Inflammatory macrophage treated with lipopolysaccharide for 1 hour (primary cell): Measurements from ENCODE around the gene MYO7A.
A peak's percentile ranks its signal among the peaks of the same experiment; 100 is the strongest.
"Not testable (repeated sequence)": the region's sequence is repeated elsewhere in the genome, so short reads cannot be mapped to it uniquely, and the experiment has no call there.

ENCODE experiments used
- DNase-seq, 2 donors: peaks; one replicate each; pipeline ENCODE4 v3.0.0-alpha.2; 2020 to 2022

MYO7A gene

GRCh38 chr11:77093056-77093891 lies 34.8 kb upstream of the MYO7A start:
- no peak for DNase-seq

GRCh38 chr11:77093987-77094840 lies 33.8 kb upstream of the MYO7A start:
- DNase-seq = no peak

GRCh38 chr11:77094841-77095365 lies 33.1 kb upstream of the MYO7A start:
- no peak for DNase-seq

GRCh38 chr11:77095551-77096490 lies 32.2 kb upstream of the MYO7A start:
- no peak for DNase-seq

DNA sequence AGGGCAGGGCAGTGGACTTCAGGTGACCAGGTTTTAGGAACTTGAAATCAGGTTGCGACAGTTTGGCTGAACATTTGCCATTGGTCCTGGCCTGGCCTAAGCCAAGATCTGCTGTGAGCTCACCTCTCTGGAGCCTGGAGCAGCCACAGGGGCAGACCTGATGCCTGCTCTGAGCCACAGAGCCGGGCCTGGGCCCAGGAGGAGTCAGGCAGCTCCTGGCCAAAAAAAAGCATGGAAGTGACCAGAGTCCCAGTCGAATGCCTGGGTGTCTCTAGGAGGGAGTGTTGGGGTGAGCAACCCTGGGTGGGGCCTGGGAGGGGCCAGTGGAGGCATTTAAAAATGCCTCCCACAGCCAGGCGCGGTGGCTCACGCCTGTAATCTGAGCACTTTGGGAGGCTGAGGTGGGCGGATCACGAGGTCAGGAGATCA lies 31.4 kb upstream of the MYO7A start:
- no peak for DNase-seq

GRCh38 chr11:77097180-77097579 lies 30.9 kb upstream of the MYO7A start:
- DNase-seq = not testable (repeated sequence)

DNA sequence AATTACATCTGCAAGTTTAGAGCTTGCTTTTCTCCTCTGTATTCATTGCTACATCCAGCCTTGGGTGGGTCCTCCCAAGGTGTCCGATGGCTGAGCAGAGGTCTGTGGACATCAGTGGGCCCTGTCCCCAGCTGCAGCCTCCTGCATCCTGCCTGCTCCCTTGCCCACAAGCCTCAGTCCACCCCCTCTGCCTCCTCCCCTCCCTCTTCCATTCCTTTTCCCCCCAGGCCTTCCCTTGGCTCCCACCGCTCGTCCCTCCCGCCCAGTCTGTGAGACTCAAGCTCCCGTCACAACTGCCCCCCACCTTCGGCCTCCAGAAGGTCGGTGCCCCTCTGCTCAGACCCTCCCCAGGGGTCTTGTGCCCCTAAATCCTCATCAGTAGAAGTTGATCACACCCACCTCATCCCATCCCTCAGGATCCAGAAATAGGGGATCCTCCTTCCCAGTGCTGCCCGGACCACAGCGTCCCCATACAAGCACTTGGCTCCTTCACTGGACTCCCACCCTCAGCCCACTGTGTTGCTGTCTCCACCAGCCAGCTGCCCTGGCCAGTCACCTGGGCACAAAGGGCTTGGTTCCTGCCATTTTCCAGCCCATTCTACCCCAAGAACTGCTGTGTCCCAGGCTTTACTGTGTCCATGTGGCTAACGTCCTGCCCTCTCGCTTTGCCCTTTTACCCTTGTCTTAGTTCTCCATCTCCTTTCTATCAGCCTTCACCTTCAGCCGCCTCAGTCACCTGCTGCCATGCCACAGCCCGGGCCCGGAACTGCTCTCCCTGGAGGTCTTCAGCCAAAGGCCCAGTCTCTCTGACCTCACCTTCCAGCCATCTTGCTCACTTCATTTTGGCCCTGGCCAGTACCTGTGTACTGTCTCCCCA lies 27.6 kb upstream of the MYO7A start:
- no peak for DNase-seq

DNA sequence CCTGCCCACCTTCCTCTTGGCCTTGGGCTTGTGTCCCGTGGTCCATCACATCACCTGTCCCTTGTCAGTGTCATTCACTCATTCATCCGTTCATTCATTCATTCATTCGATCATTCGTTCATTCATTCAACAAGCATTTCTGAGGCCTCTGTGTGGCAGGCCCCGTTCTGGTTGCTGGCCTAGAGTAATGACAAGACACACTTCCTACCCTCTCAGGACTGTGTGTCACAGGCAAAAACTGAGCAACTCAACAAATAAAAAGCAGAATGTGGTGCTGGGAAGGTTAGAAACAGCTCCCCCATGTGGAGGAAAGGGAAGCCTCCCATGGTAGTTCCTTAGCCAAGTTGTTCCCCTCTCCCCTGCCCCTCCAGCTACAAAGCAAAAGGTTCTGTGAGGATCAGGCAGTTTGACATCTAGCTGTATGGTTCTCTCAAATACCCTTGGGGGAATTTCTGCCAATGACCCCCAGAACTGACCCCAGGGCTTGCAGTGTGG lies 27.0 kb upstream of the MYO7A start:
- DNase-seq = peak; percentile 18 to 30

DNA sequence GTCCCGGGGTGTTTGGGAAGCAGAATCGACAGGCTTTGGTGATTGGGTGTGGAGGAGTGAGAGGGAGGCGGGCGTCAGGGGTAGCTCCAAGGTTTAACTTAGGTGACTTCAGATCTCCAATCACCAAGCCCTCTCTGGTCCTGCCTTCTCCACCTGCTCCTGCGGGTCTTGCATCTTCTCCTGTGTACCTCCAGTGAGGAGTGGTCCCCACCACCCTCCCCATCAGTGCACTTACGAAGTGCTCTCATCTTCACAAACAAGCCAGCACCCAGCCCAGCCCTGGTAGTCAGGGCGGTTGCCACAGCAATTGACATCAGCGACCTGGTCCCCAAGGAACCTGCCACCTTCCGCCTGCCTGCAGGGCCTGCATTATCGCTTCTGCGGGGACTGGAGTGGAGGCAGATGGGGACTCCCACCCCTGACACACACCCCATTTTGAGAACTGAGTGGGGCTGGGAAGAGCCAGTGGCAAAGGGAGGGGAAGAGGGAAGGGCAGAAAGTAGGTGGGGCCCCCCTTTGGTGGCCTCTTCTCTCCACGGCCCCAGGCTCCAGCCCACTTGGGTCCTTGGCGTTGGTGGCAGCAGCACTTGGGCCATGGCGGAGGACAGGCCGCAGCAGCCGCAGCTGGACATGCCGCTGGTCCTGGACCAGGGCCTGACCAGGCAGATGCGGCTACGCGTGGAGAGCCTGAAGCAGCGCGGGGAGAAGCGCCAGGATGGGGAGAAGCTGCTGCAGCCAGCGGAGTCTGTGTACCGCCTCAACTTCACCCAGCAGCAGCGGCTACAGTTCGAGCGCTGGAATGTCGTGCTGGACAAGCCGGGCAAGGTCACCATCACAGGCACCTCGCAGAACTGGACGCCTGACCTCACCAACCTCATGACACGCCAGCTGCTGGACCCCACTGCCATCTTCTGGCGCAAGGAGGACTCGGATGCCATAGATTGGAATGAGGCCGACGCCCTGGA lies 25.5 kb upstream of the MYO7A start, which contains the start of gene OMP:
OMP (plus strand) TSS at position 595 of the 965 bp plus-strand sequence; CDS start at position 595, 0 bp downstream.
- no peak for DNase-seq

DNA sequence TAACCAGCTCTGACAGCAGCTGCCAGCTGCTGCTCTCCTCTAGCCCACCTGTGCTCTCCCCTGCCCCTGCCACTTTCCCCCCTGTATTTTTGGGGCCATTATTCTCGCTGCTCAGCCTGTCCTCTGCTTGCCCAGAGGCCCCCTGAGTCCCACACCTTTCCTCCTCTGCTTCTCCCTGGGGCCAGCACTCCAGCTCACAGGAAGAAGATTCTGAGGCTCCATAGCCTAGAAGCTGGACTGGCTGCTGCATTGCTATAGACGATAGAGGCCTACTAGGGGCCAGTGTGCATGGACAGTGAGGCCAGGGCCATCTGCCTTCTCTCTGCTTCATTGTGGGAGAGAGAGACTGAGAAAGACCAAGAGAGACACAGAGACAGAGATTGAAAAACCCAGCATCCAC lies 24.7 kb upstream of the MYO7A start:
- DNase-seq = no peak

GRCh38 chr11:77104727-77105126 lies 23.3 kb upstream of the MYO7A start:
- no peak for DNase-seq

- DNase-seq = peak in 1 of 2 donors; percentile 14
These were observed 21.7 kb upstream of the MYO7A start for GRCh38 chr11:77106321-77106720.

- DNase-seq = no peak
These were observed 21.3 kb upstream of the MYO7A start for GRCh38 chr11:77106759-77107158.

DNA sequence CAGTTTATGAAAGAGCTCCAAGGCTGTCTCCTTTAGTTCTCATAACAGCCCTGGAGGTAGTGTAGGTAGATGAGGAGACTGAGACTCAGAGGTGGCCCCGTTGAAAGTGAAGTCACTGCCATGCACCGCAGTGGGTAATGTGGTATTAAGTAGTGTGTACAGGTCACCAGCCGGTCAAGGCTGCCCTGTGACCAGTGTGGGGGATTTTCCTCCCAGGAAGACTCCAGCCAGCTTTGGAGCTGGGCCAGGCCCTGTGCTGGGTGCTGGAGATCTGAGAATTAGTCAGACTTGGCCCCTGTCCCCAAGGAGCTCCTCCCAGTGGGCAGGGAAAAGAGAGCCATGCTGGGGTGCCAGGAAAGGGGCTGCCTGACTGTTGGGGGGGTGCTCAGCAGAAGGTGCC lies 20.1 kb upstream of the MYO7A start:
- DNase-seq = no peak

DNA sequence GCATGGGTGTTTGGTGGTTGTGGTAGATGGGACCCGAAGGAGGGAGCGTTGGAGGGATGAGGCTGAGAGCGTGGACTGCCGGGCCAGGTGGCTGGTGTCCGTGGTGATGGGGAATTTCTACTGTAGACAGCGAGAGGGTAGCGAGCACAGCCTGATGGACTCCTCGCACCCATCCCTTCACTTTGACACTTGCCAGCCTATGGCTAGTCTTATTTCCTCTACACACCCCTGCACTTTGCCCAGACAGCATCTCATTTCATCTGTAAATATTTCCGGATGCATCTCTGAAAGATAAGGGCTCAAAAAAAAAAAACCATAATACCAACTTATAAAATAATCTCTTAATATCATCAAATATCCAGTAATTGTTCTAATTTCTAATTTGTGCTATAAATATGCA lies 19.6 kb upstream of the MYO7A start:
- DNase-seq = no peak

DNA sequence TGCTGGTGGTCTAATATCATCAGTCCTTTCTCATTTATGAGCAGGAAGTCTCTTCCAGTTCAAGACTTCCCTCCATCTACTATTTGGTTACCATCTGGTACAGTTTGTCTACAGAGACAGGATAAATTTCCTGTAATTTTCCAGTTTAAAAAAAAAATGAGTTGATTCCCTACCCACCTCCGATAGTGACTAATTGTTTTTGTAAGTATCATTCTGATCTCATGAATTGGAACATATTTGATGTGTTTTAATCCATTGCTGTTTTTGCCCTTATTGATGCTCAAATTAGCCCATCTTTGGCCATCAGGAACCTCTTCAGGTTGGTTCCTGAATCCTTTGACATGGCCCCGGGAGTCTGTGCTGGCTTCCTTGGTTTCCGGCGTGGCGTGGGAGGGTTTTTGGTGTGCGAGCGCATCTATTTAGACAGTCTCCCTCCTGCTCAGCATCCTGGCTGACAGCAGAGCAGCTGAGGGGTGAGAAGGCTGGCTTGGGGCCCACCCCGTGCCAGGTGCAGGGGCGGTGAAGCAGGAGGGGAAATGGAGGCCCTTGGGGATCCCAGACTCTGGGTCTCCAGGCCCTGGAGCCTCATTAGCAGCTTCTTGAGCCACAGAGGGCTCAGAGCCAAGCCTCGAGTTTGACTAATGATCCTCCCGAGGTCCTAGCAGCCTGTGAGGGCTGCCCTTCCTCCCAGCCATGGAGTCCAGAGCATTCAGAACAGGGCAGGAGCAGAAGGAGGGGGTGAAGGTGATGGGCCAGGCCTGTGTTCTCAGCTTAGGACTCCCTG lies 18.6 kb upstream of the MYO7A start:
- DNase-seq = no peak

DNA sequence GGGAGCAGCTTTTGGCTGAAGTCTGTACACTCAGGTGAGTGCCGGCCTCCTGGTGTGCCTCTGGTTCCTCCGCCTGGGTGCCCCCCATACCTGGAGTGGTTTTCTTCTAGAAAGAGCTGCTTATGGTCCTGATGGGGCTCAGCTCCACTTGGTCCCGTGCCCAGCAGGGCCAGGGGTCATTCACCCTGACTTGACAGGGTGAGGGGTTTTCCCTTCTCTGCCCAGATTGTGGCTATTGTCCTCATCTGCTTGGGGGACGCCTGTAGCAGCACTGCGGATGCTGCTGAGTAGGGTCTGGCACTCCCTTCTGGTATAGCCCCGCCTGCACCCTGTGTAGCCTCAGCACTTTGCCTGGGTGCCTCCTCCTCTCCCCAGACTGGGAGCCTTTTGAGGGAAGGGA lies 17.2 kb upstream of the MYO7A start:
- DNase-seq = no peak

- no peak for DNase-seq
These were observed 16.8 kb upstream of the MYO7A start for GRCh38 chr11:77111277-77111676.

GRCh38 chr11:77111946-77112345 lies 16.1 kb upstream of the MYO7A start:
- no peak for DNase-seq
